WTC11 (cell line): ENCODE measurements around the gene RPL36A. TPM values are rescaled to one million over a fixed set of nuclear protein-coding genes. Genes with fewer than 3 reads are reported as not detected.

Source experiments
- ATAC-seq: fragments of 200-7000 bp; cut with Tn5 transposase; 2 replicates; pipeline ENCODE4 v1.10.0; 2021; ENCODE audit warnings: mild to moderate bottlenecking, moderate library complexity
- CTCF ChIA-PET: fragments of 300-600 bp; sonication (Branson Sonifier 250); formaldehyde crosslinking; loops from one replicate; lab custom pipeline; 2021; ENCODE audit warnings: antibody characterized with exemption; lab: Charles Lee
- POLR2A ChIA-PET: fragments of 350-600 bp; sonication (Branson Sonifier 250); formaldehyde crosslinking; loops from one replicate; lab custom pipeline; 2021; ENCODE audit warnings: antibody characterized with exemption; lab: Charles Lee
- DNase-seq: peaks from one replicate; pipeline ENCODE4 v3.0.0; 2021; ENCODE audit warnings: low spot score
- H3K27ac Mint-ChIP-seq: 2 replicates; pipeline ENCODE4 v1.8.0; 2021; ENCODE audit warnings: mixed read lengths
- H3K27me3 Mint-ChIP-seq: 2 replicates; pipeline ENCODE4 v1.8.0; 2021; ENCODE audit warnings: low read depth, mild to moderate bottlenecking, moderate library complexity, mixed read lengths
- H3K36me3 Mint-ChIP-seq: 2 replicates; pipeline ENCODE4 v1.8.0; 2021; ENCODE audit warnings: mixed read lengths
- H3K4me1 Mint-ChIP-seq: 2 replicates; pipeline ENCODE4 v1.8.0; 2022; ENCODE audit warnings: mixed read lengths
- H3K4me3 Mint-ChIP-seq: 2 replicates; pipeline ENCODE4 v1.8.0; 2021; ENCODE audit warnings: mild to moderate bottlenecking, moderate library complexity, mixed read lengths
- H3K9me3 Mint-ChIP-seq: 2 replicates; pipeline ENCODE4 v1.8.0; 2021; ENCODE audit warnings: mixed read lengths
- AFF4 ChIP-seq: sonication (generic); formaldehyde crosslinking; IDR thresholded peaks from 2 replicates; pipeline ENCODE4 v1.8.1; 2023; ENCODE audit warnings: mild to moderate bottlenecking, missing genetic modification reagents, borderline replicate concordance
- CTCF ChIP-seq: fragments of 200-600 bp; IDR thresholded peaks from 2 replicates; pipeline ENCODE4 v1.8.0; 2022; ENCODE audit warnings: antibody characterized with exemption
- ELF4 ChIP-seq: sonication (generic); formaldehyde crosslinking; IDR thresholded peaks from 2 replicates; pipeline ENCODE4 v1.8.1; 2022; ENCODE audit warnings: low read depth, mild to moderate bottlenecking, moderate library complexity, missing genetic modification reagents
- ERG ChIP-seq: fragments of 250-450 bp; sonication (Bioruptor Pico); IDR thresholded peaks from 2 replicates; pipeline ENCODE4 v1.8.0; 2021; ENCODE audit warnings: mild to moderate bottlenecking
- ESRRA ChIP-seq: sonication (generic); formaldehyde crosslinking; IDR thresholded peaks from 2 replicates; pipeline ENCODE4 v1.8.1; 2022; ENCODE audit warnings: mild to moderate bottlenecking, missing genetic modification reagents, borderline replicate concordance
- FOXJ3 ChIP-seq: sonication (generic); formaldehyde crosslinking; IDR thresholded peaks from 2 replicates; pipeline ENCODE4 v1.9.0; 2021; ENCODE audit warnings: missing genetic modification reagents, mild to moderate bottlenecking, borderline replicate concordance
- FOXK1 ChIP-seq: sonication (generic); formaldehyde crosslinking; IDR thresholded peaks from 2 replicates; pipeline ENCODE4 v1.8.0; 2022; ENCODE audit warnings: mild to moderate bottlenecking, moderate library complexity, missing genetic modification reagents
- MLX ChIP-seq: sonication (generic); formaldehyde crosslinking; IDR thresholded peaks from 2 replicates; pipeline ENCODE4 v1.8.1; 2023; ENCODE audit warnings: mild to moderate bottlenecking, missing genetic modification reagents, moderate library complexity
- NFATC4 ChIP-seq: fragments of 250-450 bp; sonication (Bioruptor Pico); IDR thresholded peaks from 2 replicates; pipeline ENCODE4 v1.9.0; 2021; ENCODE audit warnings: mild to moderate bottlenecking
- NR2C2 ChIP-seq: sonication (generic); formaldehyde crosslinking; IDR thresholded peaks from 2 replicates; pipeline ENCODE4 v1.8.0; 2022; ENCODE audit warnings: mild to moderate bottlenecking, missing genetic modification reagents
- PREB ChIP-seq: sonication (generic); formaldehyde crosslinking; IDR thresholded peaks from 2 replicates; pipeline ENCODE4 v1.8.1; 2022; ENCODE audit warnings: mild to moderate bottlenecking, missing genetic modification reagents, moderate library complexity, borderline replicate concordance
- RELA ChIP-seq: sonication (generic); formaldehyde crosslinking; IDR thresholded peaks from 2 replicates; pipeline ENCODE4 v1.8.1; 2022; ENCODE audit warnings: missing genetic modification reagents, mild to moderate bottlenecking, borderline replicate concordance
- SP1 ChIP-seq: sonication (generic); formaldehyde crosslinking; conservative IDR thresholded peaks from 2 replicates; pipeline ENCODE4 v1.8.1; 2022; ENCODE audit warnings: missing genetic modification reagents
- STAT6 ChIP-seq: sonication (generic); formaldehyde crosslinking; conservative IDR thresholded peaks from 2 replicates; pipeline ENCODE4 v1.8.1; 2023; ENCODE audit warnings: mild to moderate bottlenecking, low read depth, missing genetic modification reagents, moderate library complexity
- TEAD1 ChIP-seq: sonication (generic); formaldehyde crosslinking; IDR thresholded peaks from 2 replicates; pipeline ENCODE4 v1.8.0; 2022; ENCODE audit warnings: mild to moderate bottlenecking, missing genetic modification reagents
- ZNF138 ChIP-seq: sonication (generic); formaldehyde crosslinking; conservative IDR thresholded peaks from 2 replicates; pipeline ENCODE4 v1.8.1; 2022; ENCODE audit warnings: mild to moderate bottlenecking, moderate library complexity, missing genetic modification reagents
- ZNF396 ChIP-seq: fragments of 250-450 bp; sonication (Bioruptor Pico); IDR thresholded peaks from 2 replicates; pipeline ENCODE4 v1.8.0; 2021; ENCODE audit warnings: mild to moderate bottlenecking, moderate library complexity, borderline replicate concordance
- total RNA-seq: library from RNA; stranded (reverse); gene quantifications from 3 replicates; pipeline ENCODE4 v1.2.3, GENCODE V29; 2021

The RPL36A gene
- total RNA-seq, 1 experiment from 2014 or later: 320 TPM

- ATAC-seq (no peak), DNase-seq (no peak)
- ChIA-PET POLR2A (interaction anchor here (1.0 kb wide), 1 partner anchor 9 kb away, joined by 3 read pairs; no protein-coding TSS in a partner anchor), CTCF (no interaction called here)
- Mint-ChIP-seq H3K4me1 (no peaks in the 10 kb centered on the region), H3K27me3 (no peaks in the 10 kb centered on the region), H3K27ac (no peak overlapping the region), H3K36me3 (no peaks in the 10 kb centered on the region), H3K9me3 (no peaks in the 10 kb centered on the region), H3K4me3 (no peak overlapping the region)
- no peak for TF ChIP-seq CTCF
- TF ChIP-seq NFATC4 (CRISPR knock-in tag): no peak
- no peak for TF ChIP-seq ELF4 (CRISPR knock-in tag)
- TF ChIP-seq ZNF138 (CRISPR knock-in tag): no peak
- TF ChIP-seq MLX (CRISPR knock-in tag): no peak
- no peak for TF ChIP-seq RELA
- no peak for TF ChIP-seq FOXJ3
- no peak for TF ChIP-seq ERG (CRISPR knock-in tag)
- TF ChIP-seq PREB (CRISPR knock-in tag): no peak
- no peak for TF ChIP-seq FOXK1
- TF ChIP-seq SP1 (CRISPR knock-in tag): no peak
- no peak for TF ChIP-seq AFF4 (CRISPR knock-in tag)
- no peak for TF ChIP-seq ZNF396 (CRISPR knock-in tag)
- TF ChIP-seq STAT6 (CRISPR knock-in tag): no peak
- TF ChIP-seq ESRRA (CRISPR knock-in tag): no peak
- TF ChIP-seq NR2C2 (CRISPR knock-in tag): no peak
- no peak for TF ChIP-seq TEAD1
These were observed 30.4 kb upstream of the RPL36A start for GRCh38 chrX:101360390-101360789.
